MCF 10A (cell line): ENCODE data around the gene CA11. TPM values are rescaled to one million over a fixed set of nuclear protein-coding genes. Genes with fewer than 3 reads are reported as not detected.

Experiments used
- BruUV-seq: library from RNA; stranded (reverse); fragments of 400-500 nt; replicated peaks from 2 replicates; lab custom pipeline; 2021; lab: Mats Ljungman, UMichigan
- CTCF ChIA-PET: fragments of 300-600 bp; sonication (Branson Sonifier 250); formaldehyde crosslinking; extraction: SDS; loops from one replicate; lab custom pipeline; 2021; ENCODE audit warnings: antibody characterized with exemption, inconsistent platforms; lab: Yijun Ruan, JAX
- POLR2A ChIA-PET: fragments of 300-600, 350-650 bp; sonication (Branson Sonifier 250); formaldehyde crosslinking; extraction: SDS; loops from one replicate; lab custom pipeline; 2020; ENCODE audit warnings: antibody characterized with exemption, inconsistent platforms; lab: Yijun Ruan, JAX
- DNase-seq: peaks from one replicate; pipeline ENCODE4 v3.0.0-alpha.2; 2018; ENCODE audit not compliant: unreplicated experiment
- H3K27ac Mint-ChIP-seq: one replicate; pipeline ENCODE4 v1.8.0; 2022; ENCODE audit warnings: mild to moderate bottlenecking, low read depth, mixed read lengths; ENCODE audit not compliant: unreplicated experiment
- H3K27me3 Mint-ChIP-seq: one replicate; pipeline ENCODE4 v1.8.0; 2022; ENCODE audit warnings: mixed read lengths; ENCODE audit not compliant: insufficient read depth, unreplicated experiment
- H3K36me3 Mint-ChIP-seq: one replicate; pipeline ENCODE4 v1.8.0; 2022; ENCODE audit warnings: mild to moderate bottlenecking, moderate library complexity, mixed read lengths; ENCODE audit not compliant: insufficient read depth, unreplicated experiment
- H3K4me1 Mint-ChIP-seq: one replicate; pipeline ENCODE4 v1.8.0; 2022; ENCODE audit warnings: mixed read lengths; ENCODE audit not compliant: insufficient read depth, unreplicated experiment
- H3K4me3 Mint-ChIP-seq: one replicate; pipeline ENCODE4 v1.8.0; 2022; ENCODE audit warnings: mild to moderate bottlenecking, moderate library complexity, mixed read lengths; ENCODE audit not compliant: unreplicated experiment
- H3K9me3 Mint-ChIP-seq: one replicate; pipeline ENCODE4 v1.8.0; 2022; ENCODE audit warnings: mixed read lengths; ENCODE audit not compliant: unreplicated experiment
- CTCF ChIP-seq: fragments of 200-600 bp; IDR thresholded peaks from one replicate; pipeline ENCODE4 v1.8.0; 2022; ENCODE audit warnings: antibody characterized with exemption, mild to moderate bottlenecking; ENCODE audit not compliant: unreplicated experiment
- intact Hi-C: fragments of 100-400 bp; cut with micrococcal nuclease; formaldehyde crosslinking; loops from 2 replicates; pipeline ENCODE4 v1.14.1; 2022
- total RNA-seq: library from RNA; stranded (reverse); gene quantifications from 2 replicates; pipeline ENCODE4 v1.2.3, GENCODE V29; 2022

CA11 gene
- total RNA-seq, 1 experiment from 2014 or later: 2.9 TPM

DNA sequence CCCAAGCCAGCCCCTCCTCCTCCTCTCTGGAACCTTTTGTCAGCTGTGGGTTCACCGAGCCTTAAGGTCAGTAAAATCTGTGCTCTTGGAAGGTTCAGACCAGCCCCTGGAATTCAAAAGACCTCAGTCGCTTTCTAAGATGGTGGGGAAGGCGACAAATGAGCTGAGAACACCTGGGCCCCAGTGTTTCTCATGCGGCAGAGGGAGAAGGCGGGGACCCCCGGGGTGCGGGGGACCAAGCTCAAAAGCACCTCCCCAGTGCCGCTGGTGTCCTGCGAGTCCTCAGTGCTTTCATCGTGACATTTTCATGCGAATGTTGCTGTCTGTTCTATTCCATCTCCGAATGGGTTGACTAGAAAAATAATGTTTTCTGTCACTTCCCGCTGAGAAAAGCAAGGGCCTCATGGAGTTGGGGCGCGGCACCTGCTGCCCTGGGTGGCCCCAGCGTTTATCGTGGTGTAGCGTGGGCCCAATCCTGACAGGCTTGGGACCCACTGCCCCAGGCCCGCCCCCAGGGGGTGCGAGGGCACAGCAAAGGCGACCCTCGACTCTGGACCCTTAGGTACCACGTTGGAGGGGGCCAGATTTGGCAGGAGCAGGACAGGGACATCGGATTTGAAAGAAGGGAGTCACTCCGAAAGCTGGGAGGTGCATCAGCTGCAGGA is 27.6 kb upstream of the CA11 start:
- H3K4me3 Mint-ChIP-seq: no peak overlapping the region
- BruUV-seq: no TSS peak
- CTCF ChIA-PET: interaction anchor here (0.7 to 1.0 kb wide), 2 partner anchors 66 to 169 kb away, joined by 3 read pairs; no protein-coding TSS in a partner anchor
- peaks cover 6% of the 10 kb centered on the region for H3K36me3 Mint-ChIP-seq
- no peak for DNase-seq
- TF ChIP-seq CTCF: no peak
- peaks cover 5% of the 10 kb centered on the region for H3K4me1 Mint-ChIP-seq
- POLR2A ChIA-PET: interaction anchor here (0.9 to 1.0 kb wide), 2 partner anchors 41 to 169 kb away, joined by 3 to 4 read pairs; no protein-coding TSS in a partner anchor
- H3K27ac Mint-ChIP-seq: no peak overlapping the region
- H3K27me3 Mint-ChIP-seq: no peaks in the 10 kb centered on the region
- intact Hi-C loops: no loop called here
- H3K9me3 Mint-ChIP-seq: peaks cover 17% of the 10 kb centered on the region

GRCh38 chr19:48672994-48673393 is 27.0 kb upstream of the CA11 start, which contains the start of gene NTN5:
Gene NTN5, minus strand, starts transcription at chr19:48673017. Its CDS starts 2,031 bp downstream, at chr19:48670986.
- intact Hi-C loops: no loop called here
- BruUV-seq: no TSS peak
- Mint-ChIP-seq H3K4me1 (peaks cover 5% of the 10 kb centered on the region), H3K27ac (no peak within 1 kb of the TSS), H3K36me3 (peaks cover 6% of the 10 kb centered on the region), H3K4me3 (no peak within 1 kb of the TSS), H3K9me3 (peaks cover 18% of the 10 kb centered on the region), H3K27me3 (no peaks in the 10 kb centered on the region)
- CTCF ChIA-PET: interaction anchor here (1.0 kb wide), 1 partner anchor 169 kb away, joined by 3 read pairs; no protein-coding TSS in a partner anchor
- DNase-seq: no peak
- no peak for TF ChIP-seq CTCF
- POLR2A ChIA-PET: no interaction called here

GRCh38 chr19:48671446-48671995 is 25.5 kb upstream of the CA11 start:
- H3K27me3 Mint-ChIP-seq: no peaks in the 10 kb centered on the region
- H3K4me3 Mint-ChIP-seq: no peak overlapping the region
- BruUV-seq: no TSS peak
- intact Hi-C loops: no loop called here
- ChIA-PET POLR2A (no interaction called here), CTCF (interaction anchor here (0.7 kb wide), 1 partner anchor 116 kb away, joined by 3 read pairs; no protein-coding TSS in a partner anchor)
- peaks cover 18% of the 10 kb centered on the region for H3K9me3 Mint-ChIP-seq
- H3K27ac Mint-ChIP-seq: no peak overlapping the region
- DNase-seq: no peak
- H3K36me3 Mint-ChIP-seq: no peaks in the 10 kb centered on the region
- H3K4me1 Mint-ChIP-seq: peaks cover 5% of the 10 kb centered on the region
- no peak for TF ChIP-seq CTCF

DNA sequence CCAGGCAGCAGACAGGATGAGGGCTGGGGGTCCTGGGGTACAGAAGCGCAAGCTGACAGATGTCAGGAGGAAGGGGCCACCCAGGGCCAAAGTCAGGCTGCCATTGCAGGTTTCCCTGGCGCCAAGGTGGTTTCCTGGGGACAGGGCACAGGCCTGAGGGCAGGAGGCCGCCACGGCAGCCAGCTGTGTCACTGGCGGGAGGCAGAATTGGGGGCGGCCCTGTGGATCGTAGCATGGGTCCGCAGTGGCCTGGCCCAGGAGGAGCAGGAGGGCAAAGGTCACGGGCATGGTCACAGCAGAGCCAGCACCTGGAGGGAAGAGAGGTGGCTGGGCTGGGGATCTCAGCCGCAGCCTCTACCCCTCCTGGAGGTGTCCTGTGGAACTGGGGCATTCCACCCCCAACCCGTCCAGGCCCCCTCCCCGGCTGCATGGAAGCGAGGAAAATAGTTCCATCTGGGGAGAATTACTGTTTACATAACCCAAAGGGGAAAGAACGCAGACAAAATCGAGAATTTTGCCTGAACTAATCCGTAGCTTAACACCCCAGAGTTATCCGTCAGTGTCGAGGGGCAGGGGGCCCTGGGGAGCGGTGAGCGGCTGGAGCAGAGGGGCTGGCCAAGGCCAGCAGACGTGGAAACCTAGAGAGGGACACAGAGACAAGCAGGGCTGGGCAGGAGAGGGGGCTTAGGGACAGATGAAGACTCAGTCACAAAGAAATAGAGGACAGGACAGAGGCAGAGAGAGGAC is 24.9 kb upstream of the CA11 start:
- H3K9me3 Mint-ChIP-seq: peaks cover 18% of the 10 kb centered on the region
- POLR2A ChIA-PET: no interaction called here
- intact Hi-C loops: no loop called here
- no peak overlapping the region for H3K27ac Mint-ChIP-seq
- CTCF ChIA-PET: no interaction called here
- no peaks in the 10 kb centered on the region for H3K27me3 Mint-ChIP-seq
- no peaks in the 10 kb centered on the region for H3K36me3 Mint-ChIP-seq
- H3K4me1 Mint-ChIP-seq: peaks cover 5% of the 10 kb centered on the region
- H3K4me3 Mint-ChIP-seq: no peak overlapping the region
- no TSS peak for BruUV-seq
- TF ChIP-seq CTCF: no peak
- DNase-seq: no peak
